GM19397 (cell line): ENCODE results near the gene CCL23.
"Not testable (repeated sequence)": the region's sequence is repeated elsewhere in the genome, so short reads cannot be mapped to it uniquely, and the experiment has no call there.

Source experiments
- ATAC-seq: cut with Tn5 transposase; IDR thresholded peaks from one replicate; pipeline ENCODE4 v1.9.1; 2021; ENCODE audit warnings: mild to moderate bottlenecking, moderate library complexity; ENCODE audit not compliant: unreplicated experiment

Gene CCL23

GRCh38 chr17:36017799-36018198 lies at the start of gene CCL23:
CCL23 (minus strand) TSS chr17:36017972; CDS start chr17:36017897, 75 bp downstream.
- no peak for ATAC-seq

DNA sequence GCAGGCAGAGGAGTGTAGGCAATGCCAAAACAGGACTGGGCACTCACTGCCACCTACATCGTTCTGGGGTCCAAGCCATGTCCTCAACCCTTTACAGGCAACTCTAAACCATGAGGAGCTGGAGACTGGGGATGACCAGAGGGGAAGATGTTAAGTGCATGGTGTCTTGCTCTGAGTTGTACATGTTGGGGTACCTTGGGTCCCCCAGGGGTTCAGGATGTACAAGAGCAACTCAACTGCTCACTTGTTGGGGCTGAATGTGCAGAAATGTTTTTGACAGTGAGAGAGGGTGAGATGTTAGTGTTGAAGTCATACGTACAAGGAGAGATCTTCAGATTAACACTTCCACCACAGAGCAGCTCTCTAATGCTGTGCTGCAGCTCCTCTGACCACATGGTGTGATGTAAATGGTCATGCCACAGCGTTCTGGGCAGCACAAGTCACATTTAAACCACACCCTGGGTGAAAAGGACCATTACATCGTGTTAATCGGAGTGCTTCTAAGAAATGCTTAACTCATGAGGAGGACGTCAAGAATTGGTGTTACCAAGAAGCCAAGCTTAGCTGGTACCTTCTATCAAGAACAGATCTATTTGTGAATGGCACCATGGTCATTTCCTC lies 48.7 kb upstream of the CCL23 start:
- no peak for ATAC-seq

GRCh38 chr17:36063786-36064541 lies 46.2 kb upstream of the CCL23 start, which contains the start of gene CCL18:
CCL18 (plus strand) TSS chr17:36064272; CDS start chr17:36064343, 71 bp downstream.
- ATAC-seq, result no peak

DNA sequence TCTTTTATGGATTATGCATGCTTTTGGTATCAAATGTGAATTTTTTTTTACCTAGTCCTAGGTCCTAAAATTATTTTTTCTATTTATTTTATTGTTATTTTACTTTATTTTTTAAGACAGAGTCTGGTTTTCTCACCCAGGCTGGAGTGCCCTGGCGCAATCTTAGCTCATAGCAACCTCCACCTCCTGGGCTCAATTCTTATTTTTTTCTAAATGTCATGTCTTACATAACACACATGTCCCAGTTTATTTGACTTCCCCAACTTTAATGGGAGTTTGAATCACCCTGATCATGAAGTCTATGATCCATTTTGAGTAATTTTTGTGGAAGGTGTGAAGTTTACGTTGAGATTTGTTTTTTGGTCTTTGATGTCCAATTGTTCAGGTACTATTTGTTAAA lies 43.0 kb upstream of the CCL23 start:
- ATAC-seq, result no peak

- no peak for ATAC-seq
These were observed 41.6 kb upstream of the CCL23 start for GRCh38 chr17:36059406-36059805.

DNA sequence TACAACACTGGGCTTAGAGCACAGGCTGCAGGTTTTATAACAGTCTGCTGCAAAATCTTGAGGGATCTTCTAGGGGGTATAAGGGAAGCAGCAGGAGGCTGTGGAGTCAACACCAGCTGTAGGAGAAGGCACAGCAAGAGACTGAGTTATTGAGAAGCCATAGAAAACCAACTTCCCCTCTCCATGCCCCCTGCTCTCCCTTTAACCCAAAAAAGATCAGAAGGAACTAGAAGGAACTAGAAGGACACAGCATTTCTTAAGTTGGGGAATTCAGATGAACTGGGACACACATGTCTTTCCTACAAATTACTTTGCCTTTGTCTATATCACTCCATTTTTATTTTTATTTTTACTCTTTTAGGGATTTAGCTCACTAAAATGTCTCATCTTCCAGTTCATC lies 40.1 kb upstream of the CCL23 start:
- ATAC-seq, result no peak

GRCh38 chr17:36055921-36056520 lies 38.2 kb upstream of the CCL23 start:
- ATAC-seq, result no peak

DNA sequence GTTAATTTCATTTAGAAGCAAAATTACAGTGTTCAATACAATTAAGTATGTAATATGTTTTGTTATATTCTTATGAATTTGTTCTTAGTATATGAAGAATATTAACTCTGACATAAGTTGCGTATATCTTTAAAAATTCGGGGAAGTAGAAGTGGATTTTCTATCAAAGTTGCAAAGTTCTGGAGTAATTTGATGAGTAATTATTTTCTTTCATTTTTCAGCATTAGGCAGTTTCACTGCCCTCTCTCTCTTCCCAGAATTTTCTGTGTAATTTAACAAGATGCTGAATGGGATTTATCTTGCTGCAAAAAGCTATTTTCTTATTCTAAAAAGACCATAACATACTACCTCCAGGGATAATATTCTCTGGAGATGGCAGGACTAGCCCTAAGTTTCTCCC lies 37.4 kb upstream of the CCL23 start:
- no peak for ATAC-seq

DNA sequence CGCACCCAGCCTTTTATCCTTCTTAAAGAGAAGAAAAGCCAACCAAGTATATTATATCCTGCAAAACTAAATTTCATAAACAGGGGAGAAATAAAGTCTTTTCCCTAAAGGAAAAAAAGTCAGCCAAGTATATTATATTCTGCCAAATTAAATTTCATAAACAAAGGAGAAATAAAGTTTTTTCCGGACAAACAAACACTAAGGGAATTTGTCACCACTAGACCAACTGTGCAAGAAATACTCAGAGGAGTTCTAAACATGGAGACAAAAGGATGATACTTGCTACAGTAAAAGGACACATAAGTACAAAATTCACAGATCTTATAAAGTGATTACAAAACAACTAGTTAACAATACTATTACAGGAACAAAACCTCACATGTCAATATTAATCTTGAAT lies 31.9 kb upstream of the CCL23 start:
- no peak for ATAC-seq

- ATAC-seq, result no peak
These were observed 30.3 kb upstream of the CCL23 start for GRCh38 chr17:36048066-36048465.

- ATAC-seq, result no peak
These were observed 18.5 kb upstream of the CCL23 start for GRCh38 chr17:36036235-36036634.

GRCh38 chr17:36034127-36034526 lies 16.4 kb upstream of the CCL23 start:
- no peak for ATAC-seq

GRCh38 chr17:36030956-36031355 lies 13.2 kb upstream of the CCL23 start:
- ATAC-seq, result no peak

DNA sequence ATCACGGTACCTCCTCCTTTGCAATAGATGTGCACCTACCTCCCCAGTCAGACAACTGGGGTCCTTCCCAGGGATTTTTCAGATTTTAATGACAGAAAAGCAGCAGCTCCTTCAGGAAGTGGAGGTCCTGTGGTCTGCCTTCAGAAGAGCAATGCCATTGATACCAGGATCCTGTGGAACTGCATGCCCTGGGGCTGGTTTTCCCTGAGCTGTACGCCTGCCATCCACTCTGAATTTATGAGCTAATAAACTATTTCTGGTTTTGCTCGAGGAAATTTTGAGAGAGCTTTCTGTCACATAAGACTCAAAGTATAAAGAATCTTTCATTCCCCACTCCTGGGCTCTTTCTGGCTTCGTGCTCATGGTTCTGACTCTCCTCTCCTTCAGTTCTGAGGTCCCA lies 10.0 kb upstream of the CCL23 start:
- ATAC-seq, result no peak

DNA sequence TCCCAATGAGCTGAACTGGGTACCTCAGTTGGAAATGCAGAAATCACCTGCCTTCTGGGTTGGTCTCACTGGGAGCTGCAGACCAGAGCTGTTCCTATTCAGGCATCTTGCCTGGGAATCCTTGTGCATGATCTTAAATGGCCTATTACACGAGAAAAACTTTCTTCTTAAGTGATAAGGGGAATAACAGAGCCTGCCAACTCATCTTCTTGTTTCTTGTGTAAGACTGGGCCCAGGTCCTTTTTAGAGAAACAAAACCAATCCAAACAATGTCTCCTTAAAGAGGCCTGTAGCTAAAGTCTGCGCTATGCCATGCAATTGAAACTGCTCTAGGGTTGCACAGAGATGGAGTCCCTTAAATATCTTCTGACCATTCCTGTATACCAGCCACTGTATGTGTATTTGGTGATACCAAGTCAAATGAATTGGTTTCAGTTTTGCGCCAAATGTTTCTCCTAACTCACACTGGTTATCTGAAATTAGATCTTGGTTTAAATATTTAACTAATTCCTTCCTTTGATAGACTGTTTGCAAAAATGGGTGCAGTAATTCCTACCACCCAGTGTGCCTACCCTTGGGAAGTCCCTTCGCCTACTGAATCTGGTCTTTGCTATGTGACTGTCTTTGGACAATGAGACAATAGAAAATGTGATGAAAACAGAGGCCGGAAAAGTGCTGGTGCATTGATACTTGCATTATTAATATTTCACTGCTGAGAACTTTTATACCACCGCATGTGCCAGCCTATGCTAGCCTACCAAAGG lies 6.5 kb upstream of the CCL23 start:
- no peak for ATAC-seq

DNA sequence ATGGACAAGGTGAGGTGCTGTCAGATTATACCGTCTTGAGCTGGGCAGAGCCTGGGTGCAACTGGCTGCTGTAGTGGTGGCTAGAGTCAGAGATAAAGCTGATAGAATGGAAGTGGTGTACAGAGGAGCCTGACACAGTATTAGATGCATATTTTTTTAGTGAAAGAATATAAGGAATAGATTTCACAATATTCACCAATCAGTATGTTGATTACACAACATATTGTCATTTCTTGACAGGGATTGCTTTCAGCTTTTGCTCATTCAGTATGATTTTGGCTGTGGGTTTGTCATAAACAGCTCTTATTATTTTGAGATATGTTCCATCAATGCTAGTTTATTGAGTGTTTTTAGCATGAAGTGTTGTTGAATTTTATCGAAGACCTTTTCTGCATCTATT lies 1.7 kb upstream of the CCL23 start:
- no peak for ATAC-seq

DNA sequence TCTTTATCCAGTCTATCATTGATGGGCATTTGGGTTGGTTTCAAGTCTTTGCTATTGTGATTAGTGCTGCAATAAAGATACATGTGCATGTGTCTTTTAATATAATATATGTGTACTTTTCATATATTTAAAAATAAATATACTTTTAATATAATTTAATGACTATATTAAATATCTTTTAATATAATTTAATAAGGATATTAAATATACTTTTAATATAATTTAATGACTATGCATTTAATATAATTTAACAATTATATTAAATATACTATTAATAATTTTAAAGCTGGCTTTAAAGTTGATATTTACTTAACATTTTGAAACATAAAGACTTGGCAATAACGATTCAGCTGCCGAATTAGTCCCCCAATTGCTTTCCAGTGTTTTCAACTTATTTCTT lies 1.2 kb downstream of the CCL23 start:
- no peak for ATAC-seq

- not testable (repeated sequence) for ATAC-seq
These were observed 1.9 kb downstream of the CCL23 start for GRCh38 chr17:36015895-36016294.

DNA sequence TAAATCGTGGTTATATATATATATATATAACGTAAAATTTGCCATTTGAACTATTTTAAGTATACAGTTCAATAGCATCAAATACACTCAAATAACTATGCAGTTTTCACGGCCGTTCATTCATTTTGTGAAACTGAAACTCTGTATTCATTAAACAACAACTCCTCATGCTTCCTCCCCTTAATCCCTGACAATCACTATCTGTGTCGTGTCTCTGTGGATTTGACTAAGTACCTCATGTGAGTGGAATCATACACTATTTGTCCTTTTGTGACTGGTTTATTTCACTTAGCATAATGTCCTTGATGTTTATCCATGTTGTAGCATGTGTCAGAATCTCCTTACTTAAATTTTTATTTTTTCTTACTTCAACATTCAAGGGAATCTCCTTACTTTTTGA lies 2.8 kb downstream of the CCL23 start:
- ATAC-seq, result no peak

DNA sequence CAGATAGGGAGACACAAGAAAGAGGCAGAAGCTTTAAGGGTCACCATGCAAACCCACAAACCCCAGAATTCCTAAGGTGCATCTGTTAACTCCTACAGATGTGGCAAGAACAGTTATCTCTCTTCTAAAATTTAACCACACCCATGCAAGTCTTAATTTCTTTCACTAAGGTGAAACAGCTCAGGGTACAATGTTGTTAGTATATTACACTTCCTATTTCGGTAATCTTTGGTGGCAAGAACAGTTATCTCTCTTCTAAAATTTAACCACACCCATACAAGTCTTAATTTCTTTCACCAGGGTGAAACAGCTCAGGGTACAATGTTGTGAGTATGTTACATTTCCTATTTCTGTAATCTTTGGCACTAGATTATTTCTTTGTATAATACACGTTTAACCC lies 6.6 kb downstream of the CCL23 start:
- no peak for ATAC-seq

DNA sequence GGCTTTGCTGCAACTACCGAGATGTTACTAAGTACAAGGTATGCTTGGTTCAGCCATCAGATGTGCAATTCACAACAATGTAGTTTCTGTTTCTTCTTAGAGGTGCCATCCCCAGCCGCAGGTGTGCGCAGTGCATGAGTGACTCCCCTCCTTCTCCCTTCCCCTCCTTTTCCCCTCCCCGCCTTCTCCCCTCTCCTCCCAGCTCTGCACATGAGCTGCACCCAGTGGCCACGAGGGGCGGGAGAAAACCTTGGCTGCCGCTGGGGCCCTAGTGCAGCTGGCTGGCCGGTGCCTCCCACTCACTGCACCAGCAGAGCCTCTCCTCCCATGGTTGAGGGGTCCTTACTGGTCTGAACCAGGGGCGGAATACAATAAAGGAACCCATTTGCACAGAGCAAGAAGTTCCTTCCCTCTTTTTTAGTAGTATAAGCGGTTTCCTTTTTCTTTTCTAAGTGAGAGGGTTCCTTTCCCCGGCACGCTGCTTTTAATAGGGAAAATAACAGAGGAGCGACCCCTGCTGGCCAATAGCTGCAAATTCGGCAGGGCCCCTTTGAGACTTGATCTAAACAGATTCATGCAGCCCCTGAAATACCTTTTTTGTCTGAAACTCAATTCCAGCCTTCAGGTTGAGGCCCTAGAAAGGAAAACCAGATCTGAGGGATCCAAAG lies 8.6 kb downstream of the CCL23 start:
- ATAC-seq, result no peak
